Thyroid gland (tissue), 4 donors: ENCODE results near the gene NATD1. TPM values are rescaled to one million over a fixed set of nuclear protein-coding genes. Genes with fewer than 3 reads are reported as not detected.

Experiments
- DNase-seq, 2 donors: peaks; one replicate each; pipeline ENCODE4 v3.0.0-alpha.2; 2019
- H3K27ac ChIP-seq, 3 donors: fragments of 200-600 bp; sonication (generic); 1 replicate in 2 of 3; 2 replicates in 1 of 3; pipeline ENCODE4 v1.5.1; 2016 to 2019; ENCODE audit warnings: mild to moderate bottlenecking in 1 of 3, moderate library complexity in 1 of 3
- H3K27me3 ChIP-seq: fragments of 200-600 bp; sonication (generic); one replicate; pipeline ENCODE4 v1.5.1; 2019
- H3K36me3 ChIP-seq, 2 donors: fragments of 200-600 bp; sonication (generic); one replicate each; pipeline ENCODE4 v1.5.1; 2016 to 2019
- H3K4me1 ChIP-seq, 2 donors: fragments of 200-600 bp; sonication (generic); one replicate each; pipeline ENCODE4 v1.5.1; 2017 to 2019
- H3K4me3 ChIP-seq, 3 donors: fragments of 200-600 bp; sonication (generic); replicated peaks in 1 of 3; 1 replicate in 2 of 3; 2 replicates in 1 of 3; pipeline ENCODE4 v1.5.1; 2016; ENCODE audit warnings: mild to moderate bottlenecking in 1 of 3
- H3K9me3 ChIP-seq: fragments of 200-600 bp; sonication (generic); one replicate; pipeline ENCODE4 v1.5.1; 2017
- CTCF ChIP-seq, 6 experiments: fragments of 200-600 bp in 3 of 6; fragments of 450-650 bp in 3 of 6; sonication (generic) in 3 of 6; IDR thresholded peaks; one replicate each; pipeline ENCODE4 v1.5.1; 2016 to 2019; ENCODE audit warnings: antibody characterized with exemption in 6 of 6, mild to moderate bottlenecking in 2 of 6, inconsistent platforms in 1 of 6, moderate library complexity in 1 of 6
- POLR2A ChIP-seq, 2 donors: fragments of 450-650 bp; IDR thresholded peaks; one replicate each; pipeline ENCODE4 v1.6.1; 2017; ENCODE audit warnings: antibody characterized with exemption in 2 of 2, mild to moderate bottlenecking in 2 of 2, moderate library complexity in 1 of 2
- WGBS, 2 donors: methylation state at CpG; one replicate each; pipeline ENCODE4 v1.1.5; 2017; 5-methylcytosine and 5-hydroxymethylcytosine counted together
- intact Hi-C: fragments of 100-400 bp; cut with DNase I; formaldehyde crosslinking; loops from one replicate; pipeline ENCODE4 v1.15.1; 2023
- total RNA-seq, 4 donors: library from RNA; depleted of rRNA; stranded (reverse); fragments of >200 nt; gene quantifications; one replicate each; pipeline ENCODE4 v1.2.3, GENCODE V29; 2016

NATD1 gene
- total RNA-seq, 4 donors from 2014 or later: 18.6 to 34.1 (median 21.2) TPM

- Histone ChIP-seq H3K36me3 (no peaks in the 10 kb centered on the region), H3K4me1 (peaks cover 25 to 42% of the 10 kb centered on the region in 2 donors), H3K27ac (peak overlapping the region; percentile 5 to 61 (median 47)), H3K27me3 (no peaks in the 10 kb centered on the region), H3K4me3 (no peak overlapping the region), H3K9me3 (no peaks in the 10 kb centered on the region)
- intact Hi-C loops: loop anchor here (5.0 kb wide), 2 partner anchors 151 to 234 kb away; partner anchors contain the start of gene DHRS7B
- peak in 3 of 6 experiments; percentile 14 to 31 (median 29) for TF ChIP-seq CTCF (IDR thresholded peaks at IDR 0.05)
- TF ChIP-seq POLR2A (IDR thresholded peaks at IDR 0.05): no peak
- DNase-seq: peak; percentile 75 to 77
- WGBS, 2 donors: 47 to 51% methylated on average over 8 of the region's 8 CpGs
Observed at GRCh38 chr17:21278450-21279197, 25.4 kb upstream of the NATD1 start.

GRCh38 chr17:21277332-21277731, 24.1 kb upstream of the NATD1 start:
- no peak for DNase-seq
- H3K4me1 ChIP-seq: peaks cover 25 to 40% of the 10 kb centered on the region in 2 donors
- H3K9me3 ChIP-seq: no peaks in the 10 kb centered on the region
- TF ChIP-seq POLR2A (IDR thresholded peaks at IDR 0.05) (no peak), CTCF (IDR thresholded peaks at IDR 0.05) (no peak)
- no peak overlapping the region for H3K27ac ChIP-seq
- WGBS, 2 donors: 95 to 97% methylated on average over 3 of the region's 3 CpGs
- no peak overlapping the region for H3K4me3 ChIP-seq
- no peaks in the 10 kb centered on the region for H3K36me3 ChIP-seq
- no peaks in the 10 kb centered on the region for H3K27me3 ChIP-seq
- intact Hi-C loops: loop anchor here (5.0 kb wide), 2 partner anchors 150 to 235 kb away; partner anchors contain the start of gene DHRS7B

- 23 to 27% methylated on average over 15 to 16 of the region's 17 CpGs for WGBS, 2 donors
- intact Hi-C loops: loop anchor here (5.0 kb wide), 2 partner anchors 149 to 236 kb away; partner anchors contain the start of gene DHRS7B
- Histone ChIP-seq H3K27me3 (no peaks in the 10 kb centered on the region), H3K36me3 (no peaks in the 10 kb centered on the region), H3K9me3 (no peaks in the 10 kb centered on the region), H3K4me1 (peaks cover 25 to 40% of the 10 kb centered on the region in 2 donors), H3K27ac (peak overlapping the region in 1 of 3 donors; percentile 83), H3K4me3 (peak overlapping the region in 2 of 3 donors; percentile 7 to 54)
- no peak for DNase-seq
- TF ChIP-seq POLR2A (IDR thresholded peaks at IDR 0.05) (no peak), CTCF (IDR thresholded peaks at IDR 0.05) (no peak)
Observed at GRCh38 chr17:21276264-21276588, 23.0 kb upstream of the NATD1 start.

GRCh38 chr17:21275579-21276263, 22.5 kb upstream of the NATD1 start:
- Histone ChIP-seq H3K4me1 (peaks cover 25 to 40% of the 10 kb centered on the region in 2 donors), H3K9me3 (no peaks in the 10 kb centered on the region), H3K27ac (peak overlapping the region; percentile 35 to 83 (median 77)), H3K27me3 (no peaks in the 10 kb centered on the region), H3K4me3 (peak overlapping the region; percentile 7 to 54 (median 12)), H3K36me3 (no peaks in the 10 kb centered on the region)
- intact Hi-C loops: loop anchor here (5.0 kb wide), 2 partner anchors 148 to 237 kb away; partner anchors contain the start of gene DHRS7B
- 0 to 2% methylated on average over 8 to 20 of the region's 52 CpGs for WGBS, 2 donors
- peak in 1 of 6 experiments; percentile 5 for TF ChIP-seq CTCF (IDR thresholded peaks at IDR 0.05)
- TF ChIP-seq POLR2A (IDR thresholded peaks at IDR 0.05): peak in 1 of 2 donors; percentile 88
- peak; percentile 94 for DNase-seq
